Progenitor cell of endocrine pancreas (in vitro differentiated cells): ENCODE measurements around the gene BRCA1. TPM values are rescaled to one million over a fixed set of nuclear protein-coding genes. Genes with fewer than 3 reads are reported as not detected.

ENCODE experiments used
- DNase-seq: peaks from one replicate; pipeline ENCODE4 v3.0.0; 2021; ENCODE audit warnings: low spot score; ENCODE audit not compliant: unreplicated experiment
- H3K27ac Mint-ChIP-seq: 2 replicates; pipeline ENCODE4 v1.8.0; 2021; ENCODE audit warnings: mild to moderate bottlenecking, moderate library complexity, mixed read lengths
- H3K27me3 Mint-ChIP-seq: 2 replicates; pipeline ENCODE4 v1.8.0; 2021; ENCODE audit warnings: mixed read lengths
- H3K36me3 Mint-ChIP-seq: 2 replicates; pipeline ENCODE4 v1.8.0; 2022; ENCODE audit warnings: mixed read lengths; ENCODE audit not compliant: insufficient read depth
- H3K4me1 Mint-ChIP-seq: 2 replicates; pipeline ENCODE4 v1.8.0; 2021; ENCODE audit warnings: low read depth, mixed read lengths
- H3K4me3 Mint-ChIP-seq: 2 replicates; pipeline ENCODE4 v1.8.0; 2021; ENCODE audit warnings: low read depth, mild to moderate bottlenecking, moderate library complexity, mixed read lengths
- H3K9me3 Mint-ChIP-seq: 2 replicates; pipeline ENCODE4 v1.8.0; 2021; ENCODE audit warnings: low read depth, mixed read lengths
- total RNA-seq: library from RNA; stranded (reverse); gene quantifications from 2 replicates; pipeline ENCODE4 v1.2.1, GENCODE V29; 2021
- TF ChIP-seq, protein P1 (sequence below): fragments of 200-600 bp; sonication (generic); IDR thresholded peaks from one replicate; pipeline ENCODE4 v1.5.0; 2021; ENCODE audit warnings: antibody characterized with exemption, mild to moderate bottlenecking; ENCODE audit not compliant: unreplicated experiment

BRCA1 gene
- total RNA-seq, 1 donor from 2014 or later, result 34.2 TPM

- TF ChIP-seq, protein P1, sequence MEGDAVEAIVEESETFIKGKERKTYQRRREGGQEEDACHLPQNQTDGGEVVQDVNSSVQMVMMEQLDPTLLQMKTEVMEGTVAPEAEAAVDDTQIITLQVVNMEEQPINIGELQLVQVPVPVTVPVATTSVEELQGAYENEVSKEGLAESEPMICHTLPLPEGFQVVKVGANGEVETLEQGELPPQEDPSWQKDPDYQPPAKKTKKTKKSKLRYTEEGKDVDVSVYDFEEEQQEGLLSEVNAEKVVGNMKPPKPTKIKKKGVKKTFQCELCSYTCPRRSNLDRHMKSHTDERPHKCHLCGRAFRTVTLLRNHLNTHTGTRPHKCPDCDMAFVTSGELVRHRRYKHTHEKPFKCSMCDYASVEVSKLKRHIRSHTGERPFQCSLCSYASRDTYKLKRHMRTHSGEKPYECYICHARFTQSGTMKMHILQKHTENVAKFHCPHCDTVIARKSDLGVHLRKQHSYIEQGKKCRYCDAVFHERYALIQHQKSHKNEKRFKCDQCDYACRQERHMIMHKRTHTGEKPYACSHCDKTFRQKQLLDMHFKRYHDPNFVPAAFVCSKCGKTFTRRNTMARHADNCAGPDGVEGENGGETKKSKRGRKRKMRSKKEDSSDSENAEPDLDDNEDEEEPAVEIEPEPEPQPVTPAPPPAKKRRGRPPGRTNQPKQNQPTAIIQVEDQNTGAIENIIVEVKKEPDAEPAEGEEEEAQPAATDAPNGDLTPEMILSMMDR, result peak; percentile 66
- H3K4me1 Mint-ChIP-seq, result peaks cover 18% of the 10 kb centered on the region
- no peaks in the 10 kb centered on the region for H3K27me3 Mint-ChIP-seq
- peak within 1 kb of the TSS; percentile 96 for H3K27ac Mint-ChIP-seq
- H3K9me3 Mint-ChIP-seq, result no peaks in the 10 kb centered on the region
- peak; percentile 73 for DNase-seq
- peak within 1 kb of the TSS; percentile 87 for H3K4me3 Mint-ChIP-seq
- H3K36me3 Mint-ChIP-seq, result no peaks in the 10 kb centered on the region
Measured at GRCh38 chr17:43024407-43025289, 100.5 kb downstream of the BRCA1 start, which contains the start of gene RND2. RND2 (plus strand) TSS chr17:43025231; CDS start chr17:43025348, 117 bp downstream.

DNA sequence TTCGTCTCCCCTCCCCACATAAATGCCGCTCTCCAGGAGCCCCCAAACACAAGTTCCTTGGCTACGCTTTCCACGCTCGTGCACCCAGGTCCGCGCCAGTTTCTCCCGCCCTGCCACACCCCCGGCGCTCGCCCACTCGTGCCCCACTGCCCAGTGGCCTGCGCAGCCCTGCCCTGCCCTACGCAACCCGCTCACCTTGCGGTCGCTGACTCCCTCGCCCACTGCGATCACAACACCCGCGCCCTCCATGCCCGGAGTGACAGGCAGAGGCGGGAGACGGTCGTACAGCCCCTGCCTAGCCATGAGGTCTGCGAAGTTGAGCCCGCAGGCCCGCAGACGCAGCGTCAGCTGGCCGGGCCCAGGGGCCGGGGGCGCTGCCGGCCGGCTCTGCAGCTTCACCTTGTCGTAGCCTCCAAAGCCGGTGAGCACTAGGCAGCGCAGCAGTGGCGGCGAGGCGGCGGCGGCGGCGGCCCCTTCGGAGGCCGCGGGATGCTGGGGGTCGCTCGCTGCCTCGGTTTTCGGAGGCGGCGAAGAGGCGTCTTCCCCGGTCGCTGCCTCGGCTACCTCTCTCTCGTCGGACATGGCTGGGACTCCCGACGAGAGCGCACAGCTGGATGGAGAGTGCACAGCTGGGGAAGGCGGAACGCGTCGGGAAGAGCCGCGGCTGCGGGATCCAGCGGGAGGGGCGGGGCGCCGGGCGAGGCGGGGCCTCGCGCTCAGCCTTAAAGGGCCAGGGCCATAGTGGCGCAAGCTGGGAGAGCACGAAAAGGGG lies 103.2 kb downstream of the BRCA1 start, which contains the start of gene VAT1:
Gene VAT1, minus strand, starts transcription at position 645 of the 772 bp plus-strand sequence. Its CDS starts 63 bp downstream, at position 582.
- Mint-ChIP-seq H3K27me3 (no peaks in the 10 kb centered on the region), H3K4me3 (peak within 1 kb of the TSS; percentile 95), H3K4me1 (peaks cover 31% of the 10 kb centered on the region), H3K27ac (peak within 1 kb of the TSS; percentile 96), H3K36me3 (peaks cover 5% of the 10 kb centered on the region), H3K9me3 (no peaks in the 10 kb centered on the region)
- DNase-seq, result peak; percentile 53
- TF ChIP-seq, protein P1, result no peak

GRCh38 chr17:43020789-43021740 lies 104.1 kb downstream of the BRCA1 start:
- peak; percentile 46 for DNase-seq
- H3K4me1 Mint-ChIP-seq, result peaks cover 31% of the 10 kb centered on the region
- H3K36me3 Mint-ChIP-seq, result peaks cover 5% of the 10 kb centered on the region
- H3K4me3 Mint-ChIP-seq, result peak overlapping the region; percentile 95
- no peaks in the 10 kb centered on the region for H3K9me3 Mint-ChIP-seq
- TF ChIP-seq, protein P1, result no peak
- no peaks in the 10 kb centered on the region for H3K27me3 Mint-ChIP-seq
- H3K27ac Mint-ChIP-seq, result peak overlapping the region; percentile 96

- no peak for DNase-seq
- Mint-ChIP-seq H3K4me3 (peak overlapping the region; percentile 95), H3K9me3 (no peaks in the 10 kb centered on the region), H3K27ac (no peak overlapping the region), H3K4me1 (peaks cover 29% of the 10 kb centered on the region), H3K27me3 (no peaks in the 10 kb centered on the region), H3K36me3 (peaks cover 10% of the 10 kb centered on the region)
- TF ChIP-seq, protein P1, result no peak
Measured at GRCh38 chr17:43020030-43020621, 105.0 kb downstream of the BRCA1 start.
